ENCODE results near the gene GJB2.

DNA sequence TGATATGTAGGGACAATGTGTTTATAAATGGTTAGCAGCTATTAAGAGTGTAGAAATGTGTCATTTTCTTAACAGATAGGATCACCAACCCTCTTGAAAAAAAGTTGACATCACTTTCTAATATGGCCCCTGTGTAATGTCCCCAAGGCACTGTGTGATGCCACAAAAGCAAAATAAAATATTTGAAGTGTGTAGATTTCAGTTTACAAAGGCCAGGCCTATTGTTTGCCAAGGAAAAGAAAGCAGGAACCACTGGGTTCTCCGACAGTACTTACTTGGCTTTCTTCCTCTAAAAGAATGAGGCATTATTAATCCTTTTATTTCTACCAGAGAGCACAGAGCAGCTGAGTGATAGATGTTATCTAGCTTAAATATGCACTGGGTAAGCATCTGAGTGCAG, 21.4 kb downstream of the GJB2 start:
- TF ChIP-seq, protein P1, sequence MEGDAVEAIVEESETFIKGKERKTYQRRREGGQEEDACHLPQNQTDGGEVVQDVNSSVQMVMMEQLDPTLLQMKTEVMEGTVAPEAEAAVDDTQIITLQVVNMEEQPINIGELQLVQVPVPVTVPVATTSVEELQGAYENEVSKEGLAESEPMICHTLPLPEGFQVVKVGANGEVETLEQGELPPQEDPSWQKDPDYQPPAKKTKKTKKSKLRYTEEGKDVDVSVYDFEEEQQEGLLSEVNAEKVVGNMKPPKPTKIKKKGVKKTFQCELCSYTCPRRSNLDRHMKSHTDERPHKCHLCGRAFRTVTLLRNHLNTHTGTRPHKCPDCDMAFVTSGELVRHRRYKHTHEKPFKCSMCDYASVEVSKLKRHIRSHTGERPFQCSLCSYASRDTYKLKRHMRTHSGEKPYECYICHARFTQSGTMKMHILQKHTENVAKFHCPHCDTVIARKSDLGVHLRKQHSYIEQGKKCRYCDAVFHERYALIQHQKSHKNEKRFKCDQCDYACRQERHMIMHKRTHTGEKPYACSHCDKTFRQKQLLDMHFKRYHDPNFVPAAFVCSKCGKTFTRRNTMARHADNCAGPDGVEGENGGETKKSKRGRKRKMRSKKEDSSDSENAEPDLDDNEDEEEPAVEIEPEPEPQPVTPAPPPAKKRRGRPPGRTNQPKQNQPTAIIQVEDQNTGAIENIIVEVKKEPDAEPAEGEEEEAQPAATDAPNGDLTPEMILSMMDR (IDR thresholded peaks at IDR 0.05): no peak
- TF ChIP-seq EP300 (IDR thresholded peaks at IDR 0.05): no peak

All from gastroesophageal sphincter (tissue), 3 donors.